ENCODE measurements around the gene MAPK11.

DNA sequence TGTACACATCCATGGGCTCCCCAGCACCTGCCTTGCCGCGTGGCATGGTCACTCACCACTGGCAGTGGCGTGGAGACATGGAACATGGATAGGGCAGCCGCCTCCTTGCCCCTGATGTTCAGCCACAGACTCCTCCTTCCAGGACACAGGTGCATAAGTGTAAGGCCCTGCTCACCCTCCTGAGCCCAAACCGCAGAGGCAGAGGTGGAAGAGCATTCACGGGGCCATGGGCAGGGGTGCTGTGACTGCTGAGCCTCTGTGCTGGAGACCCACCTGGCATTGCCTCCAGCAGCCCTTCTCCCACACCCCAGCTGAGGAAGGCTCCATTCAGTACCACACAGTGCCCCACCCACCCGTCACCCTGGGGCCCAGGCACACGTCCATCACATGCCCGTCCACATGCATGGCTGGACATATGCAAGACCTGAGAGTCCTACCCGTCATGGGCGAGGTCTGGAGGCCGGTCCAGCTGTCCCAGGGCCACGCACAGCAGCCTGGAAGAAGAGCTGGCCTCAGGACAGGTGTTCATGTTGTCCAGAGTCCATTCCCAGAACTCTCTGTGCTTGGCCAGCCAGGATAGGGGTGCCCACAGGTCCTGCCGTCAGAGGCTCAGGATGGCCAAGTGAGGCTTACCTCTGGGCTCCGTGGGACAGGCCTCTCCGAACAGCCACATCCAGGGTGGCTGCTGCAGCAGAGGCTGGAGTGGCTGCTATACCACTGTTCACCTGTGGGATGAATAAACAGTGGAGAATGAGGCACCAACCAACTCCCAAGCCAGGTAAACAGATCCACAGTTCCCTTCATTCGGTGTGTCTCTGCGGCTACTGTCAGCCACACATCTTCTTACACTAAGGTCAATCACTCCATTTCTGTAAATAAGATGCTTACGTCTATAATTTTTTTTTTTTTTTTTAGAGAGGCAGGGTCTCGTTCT lies 23.7 kb downstream of the MAPK11 start:
- TF ChIP-seq, protein P1, sequence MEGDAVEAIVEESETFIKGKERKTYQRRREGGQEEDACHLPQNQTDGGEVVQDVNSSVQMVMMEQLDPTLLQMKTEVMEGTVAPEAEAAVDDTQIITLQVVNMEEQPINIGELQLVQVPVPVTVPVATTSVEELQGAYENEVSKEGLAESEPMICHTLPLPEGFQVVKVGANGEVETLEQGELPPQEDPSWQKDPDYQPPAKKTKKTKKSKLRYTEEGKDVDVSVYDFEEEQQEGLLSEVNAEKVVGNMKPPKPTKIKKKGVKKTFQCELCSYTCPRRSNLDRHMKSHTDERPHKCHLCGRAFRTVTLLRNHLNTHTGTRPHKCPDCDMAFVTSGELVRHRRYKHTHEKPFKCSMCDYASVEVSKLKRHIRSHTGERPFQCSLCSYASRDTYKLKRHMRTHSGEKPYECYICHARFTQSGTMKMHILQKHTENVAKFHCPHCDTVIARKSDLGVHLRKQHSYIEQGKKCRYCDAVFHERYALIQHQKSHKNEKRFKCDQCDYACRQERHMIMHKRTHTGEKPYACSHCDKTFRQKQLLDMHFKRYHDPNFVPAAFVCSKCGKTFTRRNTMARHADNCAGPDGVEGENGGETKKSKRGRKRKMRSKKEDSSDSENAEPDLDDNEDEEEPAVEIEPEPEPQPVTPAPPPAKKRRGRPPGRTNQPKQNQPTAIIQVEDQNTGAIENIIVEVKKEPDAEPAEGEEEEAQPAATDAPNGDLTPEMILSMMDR (IDR thresholded peaks at IDR 0.05), result no peak
- TF ChIP-seq POLR2A (IDR thresholded peaks at IDR 0.05), result no peak
- TF ChIP-seq POLR2AphosphoS5 (IDR thresholded peaks at IDR 0.05), result no peak

Measured in prostate gland (tissue), 2 donors.